Activated naive CD8-positive, alpha-beta T cell treated with anti-CD3 and anti-CD28 coated beads, Interleukin-2, amount 50 U/mL, for 16 hours (primary cell): ENCODE measurements around the gene VTI1A.
"Not testable (repeated sequence)": the region's sequence is repeated elsewhere in the genome, so short reads cannot be mapped to it uniquely, and the experiment has no call there.

Experiments used
- DNase-seq: peaks from one replicate; pipeline ENCODE4 v3.0.0-alpha.2; 2020; ENCODE audit warnings: low read depth, low spot score

The VTI1A gene

DNA sequence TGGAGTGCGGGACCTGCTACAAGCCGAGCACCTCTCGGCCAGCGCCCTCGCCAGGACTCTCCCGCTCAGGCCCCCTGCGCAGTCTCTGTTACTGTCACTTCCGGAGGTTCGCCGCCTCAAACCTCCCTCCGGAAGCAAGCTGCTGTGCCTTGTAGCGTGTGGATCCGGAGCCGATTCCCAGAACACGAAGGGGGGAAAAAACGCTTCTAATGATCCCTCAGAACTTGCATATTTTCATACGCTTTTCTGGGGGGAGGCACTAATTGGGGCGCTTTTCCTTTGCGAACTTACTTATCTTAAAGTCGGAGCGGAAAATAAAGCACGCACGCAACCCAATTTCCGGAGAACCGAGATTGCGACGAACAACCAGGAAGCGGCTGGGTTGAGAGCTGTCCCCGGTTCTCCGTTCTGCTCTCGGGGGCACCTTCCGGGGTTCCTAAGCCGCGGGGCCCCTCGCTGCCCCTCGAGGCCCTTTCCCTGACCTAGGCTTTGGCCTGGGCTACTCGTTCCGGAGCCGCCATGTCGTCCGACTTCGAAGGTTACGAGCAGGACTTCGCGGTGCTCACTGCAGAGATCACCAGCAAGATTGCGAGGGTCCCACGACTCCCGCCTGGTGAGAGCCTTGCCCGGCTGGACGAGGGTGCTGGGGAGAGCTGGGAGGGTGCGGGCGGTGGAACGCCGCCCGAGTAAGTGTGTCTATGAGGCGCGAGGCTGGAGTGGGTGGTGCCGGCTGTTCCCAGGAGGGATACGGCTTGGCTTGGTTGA, at the start of gene VTI1A, which contains the start of gene ZDHHC6:
VTI1A (plus strand) TSS at position 361 of the 765 bp plus-strand sequence; CDS start at position 520, 159 bp downstream.
ZDHHC6 (minus strand) TSS at position 60 of the 765 bp plus-strand sequence. CDS start 1,478 bp downstream, outside the sequence.
- DNase-seq: peak; percentile 66

DNA sequence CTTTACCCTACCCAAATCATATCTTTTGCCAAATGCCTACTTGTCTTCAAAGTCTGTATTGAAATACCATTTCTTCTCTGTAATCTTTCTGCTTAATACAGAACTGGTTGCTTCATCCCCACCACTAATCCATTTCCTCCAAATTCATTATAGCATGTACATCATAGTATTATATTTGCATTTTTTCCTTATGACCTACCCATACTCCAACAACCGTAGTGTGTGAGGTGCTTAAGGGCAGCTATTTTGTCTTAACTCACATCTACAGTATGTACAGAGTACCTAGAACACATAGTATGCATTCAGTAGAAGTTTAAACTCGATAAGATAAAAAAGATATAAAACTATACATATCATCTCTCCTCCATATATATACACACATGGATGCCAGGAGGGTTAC, 49.4 kb upstream of the VTI1A start:
- no peak for DNase-seq

DNA sequence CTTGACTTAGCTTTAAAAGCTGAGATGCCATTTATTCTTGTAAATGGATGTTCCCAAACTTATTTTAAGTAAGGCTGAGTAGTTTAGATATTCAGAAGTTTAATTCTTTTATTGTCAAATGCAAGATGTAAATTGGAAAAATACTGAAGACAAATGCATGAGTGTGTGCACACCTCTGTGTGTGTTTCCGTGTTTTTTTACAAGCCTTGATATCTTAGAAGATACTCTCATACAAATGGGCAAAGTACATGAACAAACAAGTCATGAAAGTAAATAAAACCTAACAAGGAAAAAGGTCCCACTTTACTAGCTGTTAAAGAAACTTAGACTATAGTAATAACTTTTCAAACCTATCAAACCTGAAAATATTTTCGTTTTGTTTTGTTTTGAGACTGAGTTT, 44.1 kb upstream of the VTI1A start:
- no peak for DNase-seq

DNA sequence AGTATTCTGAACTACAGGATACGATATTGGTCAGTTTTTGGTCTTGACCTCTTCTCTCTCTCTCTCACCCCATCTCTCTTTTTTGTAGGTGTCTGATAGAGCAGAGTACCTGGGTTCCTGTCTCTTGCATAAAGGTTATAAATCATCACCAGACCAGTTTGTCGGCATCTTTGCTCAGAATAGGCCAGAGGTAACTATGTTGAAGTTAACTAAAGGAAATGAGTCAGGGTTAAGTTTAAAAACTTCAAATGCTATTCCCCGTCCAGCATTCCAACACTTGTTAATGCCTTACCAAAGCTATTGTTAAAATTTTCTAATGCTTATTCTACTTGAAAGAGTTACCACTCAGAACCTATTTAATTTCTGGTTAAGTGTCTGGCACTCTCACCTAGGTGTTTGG, 42.4 kb upstream of the VTI1A start:
- no peak for DNase-seq

DNA sequence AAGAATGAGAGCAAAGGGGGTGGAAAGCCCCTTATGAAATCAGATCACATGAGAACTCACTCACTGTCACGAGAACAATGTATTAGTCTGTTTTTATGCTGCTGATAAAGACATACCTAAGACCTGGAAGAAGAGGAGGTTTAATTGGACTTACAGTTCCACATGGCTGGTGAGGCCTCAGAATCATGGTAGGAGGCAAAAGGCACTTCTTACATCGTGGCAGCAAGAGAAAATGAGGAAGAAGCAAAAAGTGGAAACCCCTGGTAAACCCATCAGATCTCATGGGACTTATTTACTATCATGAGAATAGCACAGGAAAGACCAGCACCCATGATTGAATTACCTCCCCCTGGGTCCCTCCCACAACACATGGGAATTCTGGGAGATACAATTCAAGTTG, 40.2 kb upstream of the VTI1A start:
- not testable (repeated sequence) for DNase-seq

DNA sequence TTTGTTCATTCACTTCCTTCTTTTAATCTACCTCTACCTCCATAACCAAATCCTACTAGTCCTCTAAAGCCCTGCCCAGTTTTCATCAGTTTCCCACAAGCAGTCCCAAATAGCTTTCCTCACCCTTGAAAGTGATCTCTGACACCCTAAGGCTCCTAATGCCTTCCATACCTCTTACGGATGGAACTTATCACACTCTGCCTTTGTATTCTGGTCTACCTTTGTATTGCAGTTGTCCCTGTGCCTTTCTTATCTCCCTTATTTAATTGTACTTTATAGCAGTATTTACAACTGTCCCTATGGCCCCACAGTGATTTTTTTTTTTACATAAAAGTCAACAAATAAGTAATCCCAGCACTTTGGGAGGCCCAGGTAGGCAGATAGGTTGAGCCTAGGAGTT, 39.3 kb upstream of the VTI1A start:
- DNase-seq: no peak

DNA sequence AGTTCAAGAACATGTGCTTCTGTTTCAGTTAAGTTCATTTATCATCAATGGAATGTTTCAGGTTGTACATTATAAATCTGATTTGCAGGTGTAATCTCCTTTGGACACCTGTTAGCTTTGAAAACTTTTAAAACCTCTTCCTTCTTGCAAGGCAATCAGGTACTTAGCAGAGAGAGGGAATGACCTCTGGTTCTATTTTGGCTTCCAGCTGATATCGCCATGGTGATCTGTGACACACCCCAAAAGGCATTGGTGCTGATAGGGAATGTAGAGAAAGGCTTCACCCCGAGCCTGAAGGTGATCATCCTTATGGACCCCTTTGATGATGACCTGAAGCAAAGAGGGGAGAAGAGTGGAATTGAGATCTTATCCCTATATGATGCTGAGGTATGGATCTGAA, 37.7 kb upstream of the VTI1A start:
- no peak for DNase-seq

DNA sequence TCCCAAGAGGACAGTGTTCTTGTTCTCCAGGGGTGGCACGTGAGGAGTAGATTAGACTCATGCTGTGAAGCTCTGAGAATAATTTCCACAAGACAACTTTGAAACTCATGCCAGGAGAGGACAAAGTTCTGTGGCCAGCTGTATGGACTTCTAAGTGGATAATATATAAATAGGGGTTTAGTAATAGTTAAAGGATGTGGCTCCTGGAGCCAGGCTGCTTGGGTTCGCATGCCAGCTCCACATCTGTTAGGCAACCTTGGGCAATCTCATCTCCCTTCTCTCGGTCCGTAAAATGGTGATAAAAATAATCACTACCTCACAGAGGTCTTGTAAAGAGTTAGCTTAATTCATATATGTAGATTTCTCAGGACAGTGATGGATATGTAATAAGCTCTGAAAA, 37.3 kb upstream of the VTI1A start:
- no peak for DNase-seq

DNA sequence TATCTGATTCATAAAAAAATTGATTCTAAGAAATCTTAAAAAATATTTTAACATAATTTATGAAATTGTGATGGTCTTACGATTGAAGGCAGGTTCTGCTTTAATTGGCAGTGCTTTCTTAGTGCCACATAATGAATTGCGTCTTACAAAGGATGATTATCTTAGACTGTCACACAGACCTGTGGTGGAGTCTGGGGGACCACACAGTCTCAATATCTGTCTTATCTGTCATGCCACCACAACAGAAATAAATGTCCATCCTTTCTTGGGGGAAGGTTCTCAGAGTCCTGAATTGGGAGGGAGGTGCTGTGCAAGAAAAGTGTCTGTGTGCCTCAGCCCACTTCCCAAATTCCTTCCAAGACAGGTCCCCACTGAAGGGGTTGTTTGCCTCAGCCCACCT, 34.3 kb upstream of the VTI1A start:
- no peak for DNase-seq

DNA sequence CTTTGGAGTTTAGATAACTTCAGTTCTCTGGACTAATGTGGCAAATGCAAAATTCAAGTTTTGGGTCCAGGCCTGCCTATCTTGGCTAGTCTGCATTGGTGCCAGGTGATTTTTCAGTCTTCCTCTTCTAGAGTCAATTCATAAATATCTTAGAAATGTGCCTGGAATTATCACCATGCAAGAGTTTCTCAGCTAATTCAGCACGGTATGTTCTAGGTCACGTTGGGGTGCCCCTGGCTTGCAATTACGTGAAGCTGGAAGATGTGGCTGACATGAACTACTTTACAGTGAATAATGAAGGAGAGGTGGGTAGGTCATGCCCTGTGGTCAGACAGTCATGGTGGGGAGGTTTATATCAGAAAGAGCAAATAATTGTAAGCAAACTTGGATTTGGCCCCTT, 25.3 kb upstream of the VTI1A start:
- no peak for DNase-seq

DNA sequence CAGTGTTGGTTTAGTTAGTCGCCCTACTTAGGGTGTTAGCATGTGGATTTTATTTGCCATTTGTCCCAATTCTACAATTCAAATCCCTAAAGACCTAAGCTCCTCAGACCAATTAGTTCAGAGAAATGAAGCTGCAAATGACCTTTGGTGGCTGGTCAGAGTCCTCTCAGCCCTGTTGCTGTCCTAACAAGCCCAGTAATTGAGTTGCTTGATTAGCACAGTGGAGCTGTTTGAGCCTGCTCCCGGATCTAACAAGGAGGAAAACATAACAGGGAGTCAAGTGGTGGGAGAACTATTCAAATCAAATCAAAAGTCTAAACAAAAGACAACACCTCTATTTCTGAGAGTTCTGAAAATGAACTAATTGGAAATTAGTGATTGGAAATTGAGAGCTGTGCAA, 22.4 kb upstream of the VTI1A start:
- no peak for DNase-seq

DNA sequence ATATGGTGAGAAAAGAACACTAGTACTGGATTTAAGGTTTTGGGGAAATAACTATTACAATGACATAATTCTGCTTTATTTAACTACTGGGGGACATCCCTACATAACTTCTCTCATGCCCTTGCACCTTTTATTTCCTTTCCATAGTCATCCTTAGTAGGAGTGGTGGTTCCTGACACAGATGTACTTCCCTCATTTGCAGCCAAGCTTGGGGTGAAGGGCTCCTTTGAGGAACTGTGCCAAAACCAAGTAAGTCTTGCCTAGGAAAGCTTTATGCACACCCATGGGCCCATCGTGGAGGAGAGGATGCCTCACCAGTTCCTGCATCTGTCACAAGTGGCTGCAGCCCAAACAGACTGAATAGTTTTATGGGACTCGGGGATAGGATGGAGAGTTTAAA, 20.9 kb upstream of the VTI1A start:
- DNase-seq: no peak

DNA sequence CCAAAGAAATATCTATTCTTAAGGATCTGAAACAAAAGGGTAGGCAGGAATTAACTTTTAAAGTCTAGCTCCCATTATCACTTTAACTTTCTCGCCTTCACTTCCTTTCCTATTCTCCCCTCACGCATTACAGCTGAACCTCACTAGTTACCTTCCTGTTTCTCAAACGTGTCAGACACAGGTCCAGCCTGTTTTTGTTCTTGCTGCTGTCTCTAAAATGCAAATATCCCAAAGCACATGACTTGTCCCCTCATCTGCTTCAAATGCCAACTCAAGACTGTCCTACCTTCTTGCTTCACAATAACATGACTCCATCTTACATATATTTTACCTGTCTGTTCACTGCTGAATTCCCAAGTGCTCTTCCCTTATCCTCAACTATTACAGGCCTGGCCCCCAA, 17.9 kb upstream of the VTI1A start:
- DNase-seq: no peak

DNA sequence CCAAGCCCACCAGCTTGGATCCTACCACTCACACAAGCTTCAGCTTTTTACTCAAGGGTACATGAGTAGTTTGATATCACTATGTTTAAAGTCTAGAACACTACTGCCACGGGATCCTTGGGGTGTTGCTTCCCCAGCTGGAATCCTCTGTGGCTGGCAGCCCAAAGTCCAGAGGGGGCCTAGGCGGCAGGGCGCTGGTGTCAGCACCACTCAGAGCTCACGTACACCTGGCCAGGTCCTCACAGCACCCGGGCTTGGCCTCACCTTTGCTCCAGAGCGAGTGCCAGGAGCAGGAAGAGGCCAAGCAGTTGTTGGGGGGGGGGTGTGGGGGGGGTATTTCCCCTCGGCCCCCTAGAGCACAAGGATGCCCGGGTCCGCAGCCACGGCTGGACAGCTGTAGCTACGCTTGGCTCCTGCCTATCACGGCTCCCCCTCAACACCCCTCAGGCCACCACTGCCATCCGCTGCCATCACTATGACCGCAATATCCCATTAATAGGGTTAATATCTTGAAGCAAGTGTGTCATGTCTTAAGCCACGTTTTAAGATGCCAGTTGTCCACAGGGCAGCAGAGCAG, 17.3 kb upstream of the VTI1A start:
- no peak for DNase-seq

DNA sequence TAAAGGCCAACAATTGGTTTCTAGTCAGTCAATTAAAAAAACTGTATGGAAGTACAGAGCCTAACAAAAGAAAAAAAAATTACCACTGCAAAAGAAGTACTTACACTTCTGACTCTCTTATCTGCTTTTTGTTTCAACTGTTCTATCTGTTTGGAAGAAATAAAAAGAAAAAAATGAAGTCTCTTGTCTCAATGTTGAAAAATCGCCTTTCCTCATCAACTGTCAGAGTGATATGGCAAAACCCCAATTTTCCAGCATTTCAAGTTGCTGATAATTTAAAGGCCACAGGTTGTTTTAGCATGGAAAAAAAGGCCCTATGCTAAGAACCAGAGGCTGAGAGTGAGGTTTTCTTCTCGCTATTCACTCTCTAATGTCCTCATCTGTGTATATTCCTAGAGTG, 13.9 kb upstream of the VTI1A start:
- no peak for DNase-seq

DNA sequence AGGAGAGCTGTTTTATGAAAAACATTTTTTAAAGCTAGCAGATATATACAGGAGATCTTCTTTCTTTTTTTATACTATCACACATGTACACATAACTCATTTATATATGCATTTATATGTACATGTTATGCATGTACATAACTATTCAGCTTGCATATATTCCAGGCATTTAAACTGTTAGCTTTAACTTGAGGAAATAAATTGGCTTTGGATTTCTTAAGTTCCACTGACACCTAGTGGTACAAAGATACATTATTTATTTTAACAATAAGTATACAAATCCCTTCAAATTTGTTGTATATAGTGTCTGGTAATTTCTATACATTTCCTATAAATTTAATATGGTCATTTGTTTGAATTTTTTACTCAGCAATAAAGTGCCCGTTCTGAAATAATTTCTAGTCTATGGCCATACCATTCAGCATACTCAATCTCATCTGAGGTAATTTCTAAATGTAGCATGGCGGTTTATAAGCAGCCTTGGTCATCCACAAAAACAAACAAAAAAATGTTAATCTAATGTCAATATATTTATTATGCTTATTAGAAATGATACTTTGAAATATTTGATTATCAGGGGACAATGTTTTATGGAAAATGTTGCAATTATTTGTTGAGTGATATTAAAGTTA, 11.9 kb upstream of the VTI1A start:
- DNase-seq: no peak

DNA sequence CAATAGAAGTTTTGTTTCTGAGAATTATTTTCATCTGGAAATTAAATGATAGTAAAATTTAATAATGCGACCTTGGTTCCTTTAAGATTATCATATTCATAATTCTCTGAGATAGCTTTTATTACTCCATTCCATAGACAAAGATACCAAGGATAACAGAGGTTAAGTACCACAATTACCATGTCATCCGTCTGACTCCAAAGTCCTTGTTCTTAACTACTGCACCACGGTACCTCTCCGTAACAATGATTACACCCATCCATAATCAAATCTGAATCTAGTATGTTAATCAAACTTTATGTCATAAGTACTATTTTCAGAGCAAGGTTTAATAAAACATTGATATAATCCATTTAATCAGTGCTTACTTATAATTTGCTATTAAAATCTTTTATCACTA, 8.7 kb upstream of the VTI1A start:
- DNase-seq: no peak

DNA sequence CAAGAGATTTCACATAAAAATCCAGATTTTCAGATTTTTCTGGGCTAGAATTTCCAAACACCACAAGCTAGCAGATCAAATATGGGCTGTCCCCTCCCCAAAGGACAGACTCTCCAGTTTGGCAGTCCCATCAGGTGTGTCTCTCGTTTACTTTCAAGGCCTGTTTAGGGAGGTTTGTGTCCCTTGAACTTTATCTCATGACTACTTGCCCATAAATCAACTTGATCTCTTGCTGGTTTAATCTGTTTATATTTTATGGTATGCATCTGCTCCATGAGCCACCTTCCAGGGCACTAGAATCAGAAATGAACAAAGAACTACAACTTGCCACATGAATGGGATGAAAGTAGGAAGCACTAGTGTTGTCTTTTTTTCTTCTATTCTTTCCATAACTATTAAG, 5.5 kb upstream of the VTI1A start:
- DNase-seq: no peak

DNA sequence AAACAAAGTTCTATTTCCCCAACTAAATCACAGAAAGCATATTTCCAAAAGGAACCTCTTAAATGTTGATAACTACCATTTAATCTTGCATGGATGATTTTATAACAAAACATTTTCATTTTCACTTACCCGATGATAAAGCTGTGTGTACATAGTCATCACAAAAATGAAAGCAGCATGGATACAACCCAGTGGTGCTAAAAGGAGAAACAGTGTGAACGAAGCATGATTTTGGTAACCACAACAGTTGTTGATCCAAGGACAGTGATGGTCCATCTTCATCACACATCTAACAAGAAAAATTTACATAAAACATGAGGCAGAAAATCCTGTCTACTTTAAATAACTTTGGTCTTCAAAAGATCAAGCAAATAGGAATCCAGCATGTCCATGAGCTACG, 5.0 kb upstream of the VTI1A start:
- DNase-seq: no peak

DNA sequence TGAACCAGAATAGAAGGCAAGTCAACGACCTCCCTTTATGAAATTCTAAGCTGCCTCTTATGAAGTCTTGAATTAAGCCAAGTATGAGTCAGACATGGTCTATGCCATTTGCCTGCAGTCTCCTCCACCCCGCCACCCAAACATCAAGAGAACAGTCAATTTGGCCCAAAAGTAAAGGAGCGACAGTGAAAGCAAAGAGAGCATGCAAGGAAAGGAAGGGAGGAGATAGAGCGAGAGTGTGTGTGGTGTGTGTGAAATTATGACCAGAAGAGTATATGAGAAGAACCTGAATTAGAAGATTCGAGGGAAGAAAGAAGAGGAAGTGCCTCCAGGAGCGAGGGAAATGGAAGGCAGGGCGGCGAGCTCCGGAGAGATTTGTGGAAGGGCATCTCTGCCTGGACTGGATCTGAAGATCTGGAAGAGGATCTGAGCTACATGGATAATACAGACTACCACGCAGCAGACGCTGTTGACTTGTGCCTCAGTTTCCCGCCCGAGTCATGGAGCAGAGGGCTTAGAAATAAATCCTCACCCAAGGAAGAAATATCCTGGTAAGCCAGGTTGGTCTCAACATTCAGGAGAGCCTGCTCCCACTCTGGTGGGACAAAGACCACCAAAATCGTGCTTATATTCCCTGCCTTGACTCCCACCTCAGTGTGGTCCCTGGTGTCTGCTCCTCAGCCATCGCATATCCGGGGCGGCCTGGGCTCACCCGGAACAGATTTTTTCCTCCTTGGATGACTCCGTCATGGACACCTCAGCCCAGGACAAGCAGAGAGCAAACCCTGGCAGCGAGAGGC, 760 bp upstream of the VTI1A start:
- DNase-seq: no peak

DNA sequence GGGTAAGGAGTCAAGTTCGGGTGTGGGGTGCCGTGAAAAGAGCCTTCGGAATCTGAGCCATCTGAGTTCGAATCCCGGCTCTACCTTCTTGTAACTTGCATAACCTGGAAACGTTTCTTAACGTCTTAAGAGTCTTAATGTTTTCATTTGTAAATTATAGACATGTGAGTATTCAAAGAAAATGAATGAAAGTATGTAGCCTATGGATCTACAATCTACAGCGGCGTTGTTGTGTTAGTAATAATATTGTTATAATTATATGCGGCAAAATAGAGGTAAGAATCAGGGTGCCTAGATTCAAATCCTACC, 559 bp downstream of the VTI1A start:
- DNase-seq: no peak

DNA sequence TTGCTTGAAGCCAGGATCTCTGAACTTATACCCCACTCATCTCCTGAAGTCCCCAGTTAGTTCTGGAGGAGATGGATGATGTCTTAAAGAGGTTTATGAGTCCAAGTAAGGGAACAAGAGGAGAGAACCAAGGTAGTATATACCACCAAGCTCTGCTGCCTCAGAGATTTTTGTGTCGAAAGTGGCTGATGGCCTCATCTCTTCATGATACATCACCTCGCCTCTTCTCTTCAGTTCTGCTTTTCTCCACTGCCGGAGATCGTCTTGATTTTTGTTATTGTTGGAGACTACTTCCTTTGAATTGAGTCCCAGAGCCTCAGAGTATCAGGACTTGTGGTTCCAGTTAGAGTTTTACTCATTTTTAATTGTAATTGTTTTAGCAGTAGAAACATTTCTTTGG, 1.9 kb downstream of the VTI1A start:
- no peak for DNase-seq
